ENCODE measurements around the gene PTPRN2. TPM values are rescaled to one million over a fixed set of nuclear protein-coding genes. Genes with fewer than 3 reads are reported as not detected.
"Not testable (repeated sequence)": the region's sequence is repeated elsewhere in the genome, so short reads cannot be mapped to it uniquely, and the experiment has no call there.

The PTPRN2 gene
- polyA plus RNA-seq, 1 donor, result 1.7 TPM

GRCh38 chr7:158443688-158444483 is 143.7 kb downstream of the PTPRN2 start:
- no peak for DNase-seq (ENCODE audit: low read depth)

- DNase-seq (ENCODE audit: low read depth), result no peak
Observed at GRCh38 chr7:158443014-158443687, 144.5 kb downstream of the PTPRN2 start.

GRCh38 chr7:158442260-158442659 is 145.4 kb downstream of the PTPRN2 start:
- DNase-seq (ENCODE audit: low read depth), result no peak

GRCh38 chr7:158439035-158439434 is 148.6 kb downstream of the PTPRN2 start:
- DNase-seq (ENCODE audit: low read depth), result no peak

- no peak for DNase-seq (ENCODE audit: low read depth)
Observed at GRCh38 chr7:158432369-158433341, 155.0 kb downstream of the PTPRN2 start.

- DNase-seq (ENCODE audit: low read depth), result no peak
Observed at GRCh38 chr7:158431941-158432347, 155.7 kb downstream of the PTPRN2 start.

- no peak for DNase-seq (ENCODE audit: low read depth)
Observed at GRCh38 chr7:158431055-158431940, 156.3 kb downstream of the PTPRN2 start.

GRCh38 chr7:158430308-158431034 is 157.2 kb downstream of the PTPRN2 start:
- no peak for DNase-seq (ENCODE audit: low read depth)

- DNase-seq (ENCODE audit: low read depth), result no peak
Observed at GRCh38 chr7:158428837-158429753, 158.5 kb downstream of the PTPRN2 start.

GRCh38 chr7:158428131-158428836 is 159.3 kb downstream of the PTPRN2 start:
- DNase-seq (ENCODE audit: low read depth), result no peak

GRCh38 chr7:158425676-158426075 is 161.9 kb downstream of the PTPRN2 start:
- DNase-seq (ENCODE audit: low read depth), result not testable (repeated sequence)

GRCh38 chr7:158424531-158424930 is 163.1 kb downstream of the PTPRN2 start:
- no peak for DNase-seq (ENCODE audit: low read depth)

GRCh38 chr7:158424011-158424410 is 163.6 kb downstream of the PTPRN2 start:
- DNase-seq (ENCODE audit: low read depth), result no peak

- DNase-seq (ENCODE audit: low read depth), result no peak
Observed at GRCh38 chr7:158422887-158423560, 164.6 kb downstream of the PTPRN2 start.

GRCh38 chr7:158422196-158422886 is 165.3 kb downstream of the PTPRN2 start:
- no peak for DNase-seq (ENCODE audit: low read depth)

GRCh38 chr7:158421361-158421760 is 166.3 kb downstream of the PTPRN2 start:
- DNase-seq (ENCODE audit: low read depth), result no peak
